ENCODE measurements around the gene USB1.

- TF ChIP-seq, protein P1, sequence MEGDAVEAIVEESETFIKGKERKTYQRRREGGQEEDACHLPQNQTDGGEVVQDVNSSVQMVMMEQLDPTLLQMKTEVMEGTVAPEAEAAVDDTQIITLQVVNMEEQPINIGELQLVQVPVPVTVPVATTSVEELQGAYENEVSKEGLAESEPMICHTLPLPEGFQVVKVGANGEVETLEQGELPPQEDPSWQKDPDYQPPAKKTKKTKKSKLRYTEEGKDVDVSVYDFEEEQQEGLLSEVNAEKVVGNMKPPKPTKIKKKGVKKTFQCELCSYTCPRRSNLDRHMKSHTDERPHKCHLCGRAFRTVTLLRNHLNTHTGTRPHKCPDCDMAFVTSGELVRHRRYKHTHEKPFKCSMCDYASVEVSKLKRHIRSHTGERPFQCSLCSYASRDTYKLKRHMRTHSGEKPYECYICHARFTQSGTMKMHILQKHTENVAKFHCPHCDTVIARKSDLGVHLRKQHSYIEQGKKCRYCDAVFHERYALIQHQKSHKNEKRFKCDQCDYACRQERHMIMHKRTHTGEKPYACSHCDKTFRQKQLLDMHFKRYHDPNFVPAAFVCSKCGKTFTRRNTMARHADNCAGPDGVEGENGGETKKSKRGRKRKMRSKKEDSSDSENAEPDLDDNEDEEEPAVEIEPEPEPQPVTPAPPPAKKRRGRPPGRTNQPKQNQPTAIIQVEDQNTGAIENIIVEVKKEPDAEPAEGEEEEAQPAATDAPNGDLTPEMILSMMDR (IDR thresholded peaks at IDR 0.05), result no peak
- no peak for TF ChIP-seq POLR2A (IDR thresholded peaks at IDR 0.05)
Observed at GRCh38 chr16:58018803-58019202, 17.6 kb downstream of the USB1 start.

Measured in gastroesophageal sphincter (tissue), 3 donors.